ENCODE results near the gene ZKSCAN8.

- no peak for TF ChIP-seq CTCF (IDR thresholded peaks at IDR 0.05; ENCODE audit: insufficient read depth, low read length)
- no peak for TF ChIP-seq POLR2AphosphoS5 (IDR thresholded peaks at IDR 0.05; ENCODE audit: low read depth)
- TF ChIP-seq GABPA (IDR thresholded peaks at IDR 0.05; ENCODE audit: low read depth), result no peak
Measured at GRCh38 chr6:28115799-28116198, 25.9 kb upstream of the ZKSCAN8 start.
